Measurements from ENCODE around the gene ADARB1. TPM values are rescaled to one million over a fixed set of nuclear protein-coding genes. Genes with fewer than 3 reads are reported as not detected.
A peak's percentile ranks its signal among the peaks of the same experiment; 100 is the strongest.

The ADARB1 gene
- total RNA-seq, 4 donors from 2014 or later = 107 to 231 (median 201) TPM

- peak; percentile 57 for DNase-seq (ENCODE audit: extremely low spot score)
- intact Hi-C loops (cut with DNase I) = no loop called here
- H3K27me3 ChIP-seq = no peaks in the 10 kb centered on the region
- peaks cover 85 to 99% (median 93%) of the 10 kb centered on the region in 4 donors for H3K36me3 ChIP-seq
- no peak overlapping the region for H3K27ac ChIP-seq (replicated peaks in 1 of 4)
- TF ChIP-seq CTCF (IDR thresholded peaks at IDR 0.05) (no peak), POLR2A (IDR thresholded peaks at IDR 0.05; ENCODE audit: low read depth) (no peak), EP300 (IDR thresholded peaks at IDR 0.05) (no peak), POLR2AphosphoS5 (IDR thresholded peaks at IDR 0.05) (no peak)
- no peaks in the 10 kb centered on the region for H3K4me1 ChIP-seq
- H3K4me3 ChIP-seq = no peak overlapping the region
- 93% methylated on average over 11 of the region's 11 CpGs for WGBS
- H3K9me3 ChIP-seq = peaks cover 8 to 28% (median 24%) of the 10 kb centered on the region in 4 donors
These were observed 110.5 kb downstream of the ADARB1 start for GRCh38 chr21:45184869-45185268.

- no peak for DNase-seq (ENCODE audit: extremely low spot score)
- H3K4me1 ChIP-seq = no peaks in the 10 kb centered on the region
- H3K27ac ChIP-seq (replicated peaks in 1 of 4) = no peak overlapping the region
- no peaks in the 10 kb centered on the region for H3K27me3 ChIP-seq
- no peak overlapping the region for H3K4me3 ChIP-seq
- H3K36me3 ChIP-seq = peaks cover 75 to 97% (median 82%) of the 10 kb centered on the region in 4 donors
- TF ChIP-seq POLR2A (IDR thresholded peaks at IDR 0.05; ENCODE audit: low read depth) = no peak
- 97% methylated on average over 1 of the region's 1 CpG for WGBS
- H3K9me3 ChIP-seq = peaks cover 8 to 31% (median 25%) of the 10 kb centered on the region in 4 donors
- intact Hi-C loops (cut with DNase I) = no loop called here
These were observed 112.3 kb downstream of the ADARB1 start for GRCh38 chr21:45186709-45187108.

GRCh38 chr21:45187646-45188045 lies 113.3 kb downstream of the ADARB1 start:
- DNase-seq (ENCODE audit: extremely low spot score) = no peak
- Histone ChIP-seq H3K36me3 (peaks cover 69 to 95% (median 78%) of the 10 kb centered on the region in 4 donors), H3K4me3 (no peak overlapping the region), H3K27me3 (no peaks in the 10 kb centered on the region), H3K4me1 (no peaks in the 10 kb centered on the region), H3K9me3 (peaks cover 8 to 31% (median 25%) of the 10 kb centered on the region in 4 donors), H3K27ac (replicated peaks in 1 of 4) (no peak overlapping the region)
- TF ChIP-seq CTCF (IDR thresholded peaks at IDR 0.05) (no peak), POLR2A (IDR thresholded peaks at IDR 0.05; ENCODE audit: low read depth) (no peak), POLR2AphosphoS5 (IDR thresholded peaks at IDR 0.05) (no peak), EP300 (IDR thresholded peaks at IDR 0.05) (no peak)
- 94% methylated on average over 1 of the region's 1 CpG for WGBS
- intact Hi-C loops (cut with DNase I) = no loop called here

- intact Hi-C loops (cut with DNase I) = no loop called here
- H3K9me3 ChIP-seq = peaks cover 8 to 31% (median 25%) of the 10 kb centered on the region in 4 donors
- H3K4me1 ChIP-seq = no peaks in the 10 kb centered on the region
- no peak for DNase-seq (ENCODE audit: extremely low spot score)
- 100% methylated on average over 2 of the region's 2 CpGs for WGBS
- H3K36me3 ChIP-seq = peaks cover 53 to 92% (median 75%) of the 10 kb centered on the region in 4 donors
- no peak overlapping the region for H3K27ac ChIP-seq (replicated peaks in 1 of 4)
- H3K27me3 ChIP-seq = no peaks in the 10 kb centered on the region
- H3K4me3 ChIP-seq = no peak overlapping the region
- TF ChIP-seq POLR2AphosphoS5 (IDR thresholded peaks at IDR 0.05) = no peak
- TF ChIP-seq CTCF (IDR thresholded peaks at IDR 0.05) = no peak
- no peak for TF ChIP-seq POLR2A (IDR thresholded peaks at IDR 0.05; ENCODE audit: low read depth)
- no peak for TF ChIP-seq EP300 (IDR thresholded peaks at IDR 0.05)
These were observed 115.6 kb downstream of the ADARB1 start for GRCh38 chr21:45190013-45190412.

- Histone ChIP-seq H3K36me3 (peaks cover 39 to 83% (median 63%) of the 10 kb centered on the region in 4 donors), H3K4me1 (no peaks in the 10 kb centered on the region), H3K27me3 (no peaks in the 10 kb centered on the region), H3K27ac (replicated peaks in 1 of 4) (no peak overlapping the region), H3K9me3 (peaks cover 5 to 20% (median 15%) of the 10 kb centered on the region in 4 donors), H3K4me3 (no peak overlapping the region)
- intact Hi-C loops (cut with DNase I) = no loop called here
- 71% methylated on average over 3 of the region's 3 CpGs for WGBS
- no peak for DNase-seq (ENCODE audit: extremely low spot score)
- TF ChIP-seq CTCF (IDR thresholded peaks at IDR 0.05) (no peak), POLR2A (IDR thresholded peaks at IDR 0.05; ENCODE audit: low read depth) (no peak), POLR2AphosphoS5 (IDR thresholded peaks at IDR 0.05) (no peak), EP300 (IDR thresholded peaks at IDR 0.05) (no peak)
These were observed 118.0 kb downstream of the ADARB1 start for GRCh38 chr21:45192332-45192731.
